ENCODE results near the gene SEPTIN1.

- no peak for TF ChIP-seq CTCF (conservative IDR thresholded peaks at IDR 0.05 in 1 of 2, IDR thresholded peaks at IDR 0.05 in 1 of 2; ENCODE audit: low read depth in 1 of 2, low read length in 2 of 2)
- TF ChIP-seq EZH2 (IDR thresholded peaks at IDR 0.05; ENCODE audit: low read length, missing control alignments): no peak
These were observed 2.1 kb downstream of the SEPTIN1 start for GRCh38 chr16:30380072-30380802.

Data from fibroblast of lung (primary cell).